Ectodermal cell (in vitro differentiated cells): ENCODE results near the gene PEF1.

Source experiments
- H3K27ac ChIP-seq: 2 replicates; pipeline ENCODE4 v1.7.0; 2013; ENCODE audit warnings: mild to moderate bottlenecking, low read depth, low read length; ENCODE audit not compliant: insufficient read depth, poor library complexity, severe bottlenecking
- H3K27me3 ChIP-seq: 2 replicates; pipeline ENCODE4 v1.7.0; 2013; ENCODE audit warnings: mild to moderate bottlenecking, low read length; ENCODE audit not compliant: insufficient read depth, control insufficient read depth, poor library complexity, severe bottlenecking
- H3K36me3 ChIP-seq: one replicate; pipeline ENCODE4 v1.7.0; 2013; ENCODE audit warnings: low read length; ENCODE audit not compliant: control insufficient read depth, insufficient read depth
- H3K4me1 ChIP-seq: one replicate; pipeline ENCODE4 v1.7.0; 2013; ENCODE audit warnings: low read length; ENCODE audit not compliant: control insufficient read depth, insufficient read depth
- H3K4me3 ChIP-seq: 2 replicates; pipeline ENCODE4 v1.7.0; 2013; ENCODE audit warnings: low read depth, low read length, control low read depth; ENCODE audit not compliant: insufficient read depth
- H3K9me3 ChIP-seq: 2 replicates; pipeline ENCODE4 v1.7.0; 2013; ENCODE audit warnings: mild to moderate bottlenecking, low read length, moderate library complexity; ENCODE audit not compliant: control insufficient read depth
- WGBS, 2 experiments: methylation state at CpG; one replicate each; pipeline ENCODE4 v1.1.7; 2013; ENCODE audit warnings: missing lambda C conversion rate in 2 of 2; 5-methylcytosine and 5-hydroxymethylcytosine counted together

Gene PEF1

DNA sequence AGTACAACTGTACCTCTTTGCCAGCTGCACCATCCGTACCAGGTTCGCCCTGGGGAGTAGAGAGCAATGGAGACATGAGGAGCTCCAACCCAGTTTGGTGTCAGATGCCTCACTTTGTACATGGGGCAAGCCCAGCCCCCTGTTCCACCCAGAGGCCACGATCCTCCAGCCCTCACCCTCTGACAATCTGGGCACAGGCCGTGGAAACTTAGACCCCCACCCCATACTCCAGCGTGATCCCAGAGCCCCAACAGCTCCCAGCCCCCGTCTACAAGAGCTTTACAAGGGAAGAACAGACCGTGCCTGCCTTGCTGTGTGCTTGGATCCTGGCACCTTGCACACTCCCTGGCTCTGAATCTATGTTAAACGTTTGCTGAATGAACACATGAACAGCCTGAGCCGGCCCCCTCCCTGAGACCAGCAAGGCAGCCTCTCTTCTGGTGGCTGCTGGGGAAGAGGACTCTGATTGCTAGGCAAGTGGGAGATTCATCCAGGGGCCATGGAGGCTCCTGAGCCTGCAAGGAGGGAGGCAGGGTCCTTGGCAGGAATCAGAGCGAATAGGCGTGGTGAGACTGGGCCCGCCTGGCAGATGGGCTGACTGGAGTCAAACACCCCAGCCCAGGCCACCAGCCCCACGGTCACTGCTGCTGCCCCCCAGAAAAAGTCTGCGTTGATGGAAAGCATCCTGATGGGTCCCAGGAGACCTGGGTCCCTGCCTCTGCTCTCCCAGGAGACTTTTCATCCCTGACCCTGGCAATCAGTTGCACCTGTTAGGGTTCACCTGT is 12.5 kb upstream of the PEF1 start:
- Histone ChIP-seq H3K4me3 (no peak overlapping the region), H3K4me1 (no peaks in the 10 kb centered on the region), H3K27me3 (no peaks in the 10 kb centered on the region), H3K9me3 (no peaks in the 10 kb centered on the region), H3K36me3 (no peaks in the 10 kb centered on the region), H3K27ac (no peak overlapping the region)
- WGBS, 2 experiments = 92 to 93% methylated on average over 14 of the region's 14 CpGs

- Histone ChIP-seq H3K27ac (no peak overlapping the region), H3K27me3 (no peaks in the 10 kb centered on the region), H3K4me1 (no peaks in the 10 kb centered on the region), H3K36me3 (no peaks in the 10 kb centered on the region), H3K9me3 (no peaks in the 10 kb centered on the region), H3K4me3 (no peak overlapping the region)
- WGBS, 2 experiments = 87 to 91% methylated on average over 4 of the region's 4 CpGs
These were observed 11.1 kb upstream of the PEF1 start for GRCh38 chr1:31655756-31656155.

DNA sequence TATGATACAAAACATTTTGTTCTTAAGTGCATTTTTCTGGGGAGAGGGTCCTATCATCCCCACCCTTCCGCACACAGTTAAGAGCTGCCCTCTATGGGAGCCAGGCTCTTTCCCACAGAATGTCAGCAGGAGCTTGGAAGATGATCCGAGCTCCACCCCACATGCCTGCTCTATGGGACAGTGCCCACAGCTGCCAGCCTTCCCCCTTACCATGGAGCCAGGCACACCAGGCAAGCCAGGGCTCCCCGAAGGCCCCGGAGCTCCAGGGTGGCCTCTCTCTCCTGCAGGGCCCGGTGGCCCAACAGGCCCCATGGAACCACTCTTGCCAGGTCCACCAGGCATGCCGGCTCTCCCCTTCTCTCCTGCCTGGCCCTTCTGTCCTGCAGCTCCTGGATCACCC is 10.4 kb upstream of the PEF1 start:
- Histone ChIP-seq H3K9me3 (no peaks in the 10 kb centered on the region), H3K27me3 (no peaks in the 10 kb centered on the region), H3K4me1 (no peaks in the 10 kb centered on the region), H3K4me3 (no peak overlapping the region), H3K36me3 (no peaks in the 10 kb centered on the region), H3K27ac (no peak overlapping the region)
- 91% methylated on average over 6 of the region's 6 CpGs for WGBS, 2 experiments

DNA sequence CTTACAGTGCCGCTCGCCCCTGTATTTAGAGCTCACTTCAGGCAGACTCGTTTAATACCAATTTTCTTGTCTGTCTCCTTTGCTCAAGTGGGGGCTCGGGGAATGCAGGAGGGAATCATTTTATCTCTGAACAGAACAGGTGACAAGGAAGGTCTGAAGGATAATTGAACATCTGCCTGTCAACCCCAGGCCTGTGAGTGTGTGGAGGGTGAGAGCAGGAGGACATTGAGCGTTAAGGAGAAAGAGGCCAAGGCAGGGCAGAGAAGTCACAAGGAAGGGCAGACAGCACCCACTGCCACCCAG is 9.7 kb upstream of the PEF1 start:
- H3K4me1 ChIP-seq = no peaks in the 10 kb centered on the region
- 89 to 96% methylated on average over 5 of the region's 5 CpGs for WGBS, 2 experiments
- no peak overlapping the region for H3K4me3 ChIP-seq
- H3K36me3 ChIP-seq = no peaks in the 10 kb centered on the region
- no peaks in the 10 kb centered on the region for H3K9me3 ChIP-seq
- H3K27me3 ChIP-seq = no peaks in the 10 kb centered on the region
- H3K27ac ChIP-seq = no peak overlapping the region

DNA sequence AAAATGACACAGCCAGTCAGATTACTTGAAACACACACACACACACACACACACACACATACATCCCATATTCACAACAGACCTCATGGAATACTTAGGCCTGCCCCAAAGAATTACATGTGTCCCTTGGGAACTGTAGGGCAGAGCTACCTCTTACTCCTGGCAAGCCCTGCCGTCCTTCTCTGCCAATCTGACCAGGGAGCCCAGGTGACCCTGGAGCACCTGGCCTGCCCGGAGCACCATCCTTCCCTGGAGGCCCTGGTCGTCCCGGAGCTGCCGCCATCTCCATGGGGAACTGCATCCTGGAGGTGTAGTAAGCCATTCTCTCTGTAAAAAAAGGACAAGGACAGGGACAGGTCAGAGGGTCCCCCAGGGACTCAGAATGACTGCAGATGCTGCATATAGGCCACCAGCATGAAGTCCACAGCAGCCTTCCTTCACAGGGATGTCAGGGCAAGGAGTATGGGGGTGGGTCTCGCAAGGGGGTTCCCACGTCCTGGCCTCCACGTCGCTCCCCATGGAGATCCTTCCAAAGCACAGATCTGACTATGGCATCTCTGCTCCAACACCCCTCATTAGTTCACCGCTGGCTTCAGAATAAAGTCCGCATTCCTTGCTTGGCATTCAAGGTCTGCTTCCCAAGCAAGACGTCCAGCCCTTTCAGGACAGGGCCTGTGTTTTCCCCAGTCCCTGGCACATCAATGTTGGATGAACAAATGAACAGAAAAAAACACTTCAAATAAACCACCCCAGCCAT is 9.2 kb upstream of the PEF1 start:
- H3K4me1 ChIP-seq = no peaks in the 10 kb centered on the region
- WGBS, 2 experiments = 90 to 91% methylated on average over 12 of the region's 12 CpGs
- no peaks in the 10 kb centered on the region for H3K9me3 ChIP-seq
- no peaks in the 10 kb centered on the region for H3K36me3 ChIP-seq
- no peaks in the 10 kb centered on the region for H3K27me3 ChIP-seq
- no peak overlapping the region for H3K4me3 ChIP-seq
- H3K27ac ChIP-seq = no peak overlapping the region

DNA sequence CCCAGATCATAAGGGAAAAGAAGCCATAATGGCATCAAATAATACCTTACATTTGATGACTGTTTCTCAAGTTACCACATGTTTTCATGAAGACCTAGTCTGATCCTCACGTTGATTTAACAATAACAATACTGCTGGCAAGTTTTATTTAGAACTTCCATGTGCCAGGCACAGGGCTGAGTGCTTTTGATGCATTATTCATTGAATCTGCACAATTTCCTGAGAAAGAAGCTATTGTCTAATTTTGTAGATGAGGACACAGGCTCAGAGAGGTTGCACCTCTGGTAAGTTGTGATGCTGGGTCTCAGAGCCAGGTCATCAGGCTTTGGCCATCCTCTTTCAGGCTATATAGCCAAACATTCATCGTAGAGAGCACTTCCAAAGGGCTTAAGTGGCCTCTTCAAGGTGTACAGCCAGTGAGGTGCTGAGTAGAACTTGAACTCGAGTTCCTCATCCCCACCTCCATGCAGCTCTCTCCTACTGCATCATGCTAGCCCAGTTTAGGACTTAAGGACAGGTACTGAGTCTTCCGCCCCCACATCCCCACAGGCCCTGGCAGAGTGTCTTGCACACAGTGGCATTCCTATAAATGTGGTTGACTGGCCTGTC is 8.3 kb upstream of the PEF1 start:
- Histone ChIP-seq H3K36me3 (no peaks in the 10 kb centered on the region), H3K9me3 (no peaks in the 10 kb centered on the region), H3K4me3 (no peak overlapping the region), H3K4me1 (no peaks in the 10 kb centered on the region), H3K27ac (no peak overlapping the region), H3K27me3 (no peaks in the 10 kb centered on the region)
- WGBS, 2 experiments = 86 to 93% methylated on average over 4 of the region's 4 CpGs

- Histone ChIP-seq H3K36me3 (no peaks in the 10 kb centered on the region), H3K27me3 (no peaks in the 10 kb centered on the region), H3K9me3 (no peaks in the 10 kb centered on the region), H3K27ac (no peak overlapping the region), H3K4me1 (no peaks in the 10 kb centered on the region), H3K4me3 (no peak overlapping the region)
- WGBS, 2 experiments = 82 to 85% methylated on average over 6 of the region's 6 CpGs
These were observed 7.1 kb upstream of the PEF1 start for GRCh38 chr1:31651766-31652165.

GRCh38 chr1:31651089-31651420 is 6.4 kb upstream of the PEF1 start:
- H3K9me3 ChIP-seq = no peaks in the 10 kb centered on the region
- H3K4me3 ChIP-seq = no peak overlapping the region
- WGBS, 2 experiments = 86 to 93% methylated on average over 1 of the region's 1 CpG
- H3K27me3 ChIP-seq = no peaks in the 10 kb centered on the region
- H3K4me1 ChIP-seq = no peaks in the 10 kb centered on the region
- H3K36me3 ChIP-seq = no peaks in the 10 kb centered on the region
- no peak overlapping the region for H3K27ac ChIP-seq

- H3K4me3 ChIP-seq = no peak overlapping the region
- H3K27me3 ChIP-seq = no peaks in the 10 kb centered on the region
- no peaks in the 10 kb centered on the region for H3K36me3 ChIP-seq
- 86% methylated on average over 9 of the region's 9 CpGs for WGBS, 2 experiments
- H3K9me3 ChIP-seq = no peaks in the 10 kb centered on the region
- peaks cover 2% of the 10 kb centered on the region for H3K4me1 ChIP-seq
- no peak overlapping the region for H3K27ac ChIP-seq
These were observed 5.7 kb upstream of the PEF1 start for GRCh38 chr1:31650161-31651088.
